GM23338 (cell line): ENCODE results near the gene RPL34. TPM values are rescaled to one million over a fixed set of nuclear protein-coding genes. Genes with fewer than 3 reads are reported as not detected.

Experiments
- ATAC-seq: fragments of 200-7000 bp; cut with Tn5 transposase; 3 replicates; pipeline ENCODE4 v1.9.1; 2020
- DNase-seq: peaks from one replicate; pipeline ENCODE4 v3.0.0-alpha.2; 2015; ENCODE audit warnings: low spot score
- H2AFZ ChIP-seq: fragments of 200-600 bp; sonication (generic); 2 replicates; pipeline ENCODE4 v1.8.0; 2016; ENCODE audit warnings: antibody characterized with exemption, mild to moderate bottlenecking, moderate library complexity
- H3F3A ChIP-seq: fragments of 200-600 bp; sonication (generic); replicated peaks from 2 replicates; pipeline ENCODE4 v1.8.0; 2017; ENCODE audit warnings: antibody characterized with exemption, mixed run types, low read depth
- H3K27ac ChIP-seq: fragments of 200-600 bp; sonication (generic); 2 replicates; pipeline ENCODE4 v1.6.1; 2016; ENCODE audit warnings: low read depth
- H3K27me3 ChIP-seq: fragments of 200-600 bp; sonication (generic); 2 replicates; pipeline ENCODE4 v1.8.0; 2016; ENCODE audit warnings: mild to moderate bottlenecking, mixed run types, moderate library complexity; ENCODE audit not compliant: insufficient read depth
- H3K36me3 ChIP-seq: fragments of 200-600 bp; sonication (generic); 2 replicates; pipeline ENCODE4 v1.8.0; 2016; ENCODE audit warnings: mild to moderate bottlenecking; ENCODE audit not compliant: insufficient read depth
- H3K4me1 ChIP-seq: fragments of 200-600 bp; sonication (generic); 2 replicates; pipeline ENCODE4 v1.8.0; 2016; ENCODE audit warnings: mild to moderate bottlenecking, moderate library complexity; ENCODE audit not compliant: insufficient read depth
- H3K4me2 ChIP-seq: fragments of 200-600 bp; sonication (generic); 2 replicates; pipeline ENCODE4 v1.7.1; 2017; ENCODE audit warnings: mixed run types
- H3K4me3 ChIP-seq: fragments of 200-600 bp; sonication (generic); 2 replicates; pipeline ENCODE4 v1.6.1; 2016; ENCODE audit warnings: mixed run types
- H3K79me2 ChIP-seq: fragments of 200-600 bp; sonication (generic); replicated peaks from 2 replicates; pipeline ENCODE4 v1.8.0; 2017; ENCODE audit warnings: mild to moderate bottlenecking; ENCODE audit not compliant: insufficient read depth
- H3K9me2 ChIP-seq: fragments of 200-600 bp; sonication (generic); 2 replicates; pipeline ENCODE4 v1.8.0; 2017; ENCODE audit not compliant: insufficient read depth
- H4K20me1 ChIP-seq: fragments of 200-600 bp; sonication (generic); replicated peaks from 2 replicates; pipeline ENCODE4 v1.8.0; 2017; ENCODE audit warnings: mild to moderate bottlenecking; ENCODE audit not compliant: insufficient read depth
- H3K27ac Mint-ChIP-seq: 2 replicates; pipeline ENCODE4 v1.8.0; 2020; ENCODE audit warnings: inconsistent platforms, mild to moderate bottlenecking, moderate library complexity, mixed read lengths
- H3K27me3 Mint-ChIP-seq: 3 replicates; pipeline ENCODE4 v1.8.0; 2022; ENCODE audit warnings: low read depth, mild to moderate bottlenecking, moderate library complexity, mixed read lengths, inconsistent platforms; ENCODE audit not compliant: insufficient read depth, poor library complexity
- H3K36me3 Mint-ChIP-seq: 3 replicates; pipeline ENCODE4 v1.8.0; 2021; ENCODE audit warnings: low read depth, mild to moderate bottlenecking, inconsistent platforms, moderate library complexity, mixed read lengths
- H3K4me1 Mint-ChIP-seq: 3 replicates; pipeline ENCODE4 v1.8.0; 2020; ENCODE audit warnings: mild to moderate bottlenecking, inconsistent platforms, mixed read lengths
- H3K4me3 Mint-ChIP-seq: 3 replicates; pipeline ENCODE4 v1.8.0; 2021; ENCODE audit warnings: moderate library complexity, mild to moderate bottlenecking, inconsistent platforms, mixed read lengths
- H3K9me3 Mint-ChIP-seq: 3 replicates; pipeline ENCODE4 v1.8.0; 2020; ENCODE audit warnings: moderate library complexity, mild to moderate bottlenecking, inconsistent platforms, mixed read lengths
- POLR2AphosphoS5 ChIP-seq: IDR thresholded peaks from 2 replicates; pipeline ENCODE4 v1.6.1; 2016; ENCODE audit warnings: antibody characterized with exemption, low read depth
- ZNF114 ChIP-seq: fragments of 250-450 bp; sonication (Bioruptor Pico); IDR thresholded peaks from 2 replicates; pipeline ENCODE4 v1.5.0; 2020; ENCODE audit warnings: mild to moderate bottlenecking, moderate library complexity
- polyA plus RNA-seq: library from polyadenylated mRNA; unstranded; fragments of >200 nt; fragmentation: Nextera tagmentation; extraction: Ambion mirVana; gene quantifications from 2 replicates; pipeline ENCODE4 v1.2.1, GENCODE V29; 2016
- total RNA-seq: library from RNA; depleted of rRNA; stranded (reverse); fragments of >200 nt; shearing (Covaris generic); gene quantifications from 2 replicates; pipeline ENCODE4 v1.2.3, GENCODE V29; 2014
- TF ChIP-seq, protein P1 (sequence below): fragments of 250-450 bp; sonication (Bioruptor Pico); IDR thresholded peaks from 2 replicates; pipeline ENCODE4 v1.5.0; 2020; ENCODE audit warnings: mild to moderate bottlenecking, moderate library complexity

The RPL34 gene
- total and polyA plus RNA-seq, 2 experiments from 2014 or later: 785 to 2,566 TPM

DNA sequence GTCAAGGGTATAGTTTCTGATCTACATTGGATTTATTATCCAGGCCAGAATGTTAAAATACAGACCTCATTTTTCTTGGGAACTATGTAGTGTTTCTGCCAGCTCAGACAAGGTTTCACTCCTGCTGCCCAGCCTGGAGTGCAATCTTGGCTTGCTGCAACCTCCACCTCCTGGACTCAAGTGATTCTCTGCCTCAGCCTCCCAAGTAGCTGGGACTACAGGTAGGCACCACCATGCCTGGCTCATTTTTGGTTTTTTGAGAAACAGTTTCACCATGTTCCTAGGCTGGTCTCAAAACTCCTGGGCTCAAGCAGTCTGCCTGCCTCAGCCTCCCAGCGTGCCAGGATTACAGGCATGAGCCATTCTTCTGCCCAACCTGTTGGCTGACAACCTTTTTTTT is 5.7 kb downstream of the RPL34 start:
- Histone ChIP-seq H3K4me3 (no peak overlapping the region), H3K79me2 (peaks cover 46% of the 10 kb centered on the region), H2AFZ (no peak overlapping the region), H3K4me2 (no peak overlapping the region), H3K4me1 (peaks cover 18% of the 10 kb centered on the region), H3K27ac (no peak overlapping the region), H4K20me1 (peaks cover 57% of the 10 kb centered on the region), H3F3A (peaks cover 13% of the 10 kb centered on the region), H3K36me3 (peaks cover 81% of the 10 kb centered on the region), H3K9me2 (no peaks in the 10 kb centered on the region), H3K27me3 (no peaks in the 10 kb centered on the region)
- Mint-ChIP-seq H3K4me1 (peaks cover 16% of the 10 kb centered on the region), H3K27ac (no peak overlapping the region; the same call in 1 of the 2 replicates), H3K4me3 (no peak overlapping the region), H3K36me3 (peaks cover 95% of the 10 kb centered on the region), H3K9me3 (no peaks in the 10 kb centered on the region; the same call in 2 of the 3 replicates), H3K27me3 (no peaks in the 10 kb centered on the region)
- no peak for ATAC-seq
- no peak for DNase-seq
- TF ChIP-seq POLR2AphosphoS5: no peak
- TF ChIP-seq, protein P1, sequence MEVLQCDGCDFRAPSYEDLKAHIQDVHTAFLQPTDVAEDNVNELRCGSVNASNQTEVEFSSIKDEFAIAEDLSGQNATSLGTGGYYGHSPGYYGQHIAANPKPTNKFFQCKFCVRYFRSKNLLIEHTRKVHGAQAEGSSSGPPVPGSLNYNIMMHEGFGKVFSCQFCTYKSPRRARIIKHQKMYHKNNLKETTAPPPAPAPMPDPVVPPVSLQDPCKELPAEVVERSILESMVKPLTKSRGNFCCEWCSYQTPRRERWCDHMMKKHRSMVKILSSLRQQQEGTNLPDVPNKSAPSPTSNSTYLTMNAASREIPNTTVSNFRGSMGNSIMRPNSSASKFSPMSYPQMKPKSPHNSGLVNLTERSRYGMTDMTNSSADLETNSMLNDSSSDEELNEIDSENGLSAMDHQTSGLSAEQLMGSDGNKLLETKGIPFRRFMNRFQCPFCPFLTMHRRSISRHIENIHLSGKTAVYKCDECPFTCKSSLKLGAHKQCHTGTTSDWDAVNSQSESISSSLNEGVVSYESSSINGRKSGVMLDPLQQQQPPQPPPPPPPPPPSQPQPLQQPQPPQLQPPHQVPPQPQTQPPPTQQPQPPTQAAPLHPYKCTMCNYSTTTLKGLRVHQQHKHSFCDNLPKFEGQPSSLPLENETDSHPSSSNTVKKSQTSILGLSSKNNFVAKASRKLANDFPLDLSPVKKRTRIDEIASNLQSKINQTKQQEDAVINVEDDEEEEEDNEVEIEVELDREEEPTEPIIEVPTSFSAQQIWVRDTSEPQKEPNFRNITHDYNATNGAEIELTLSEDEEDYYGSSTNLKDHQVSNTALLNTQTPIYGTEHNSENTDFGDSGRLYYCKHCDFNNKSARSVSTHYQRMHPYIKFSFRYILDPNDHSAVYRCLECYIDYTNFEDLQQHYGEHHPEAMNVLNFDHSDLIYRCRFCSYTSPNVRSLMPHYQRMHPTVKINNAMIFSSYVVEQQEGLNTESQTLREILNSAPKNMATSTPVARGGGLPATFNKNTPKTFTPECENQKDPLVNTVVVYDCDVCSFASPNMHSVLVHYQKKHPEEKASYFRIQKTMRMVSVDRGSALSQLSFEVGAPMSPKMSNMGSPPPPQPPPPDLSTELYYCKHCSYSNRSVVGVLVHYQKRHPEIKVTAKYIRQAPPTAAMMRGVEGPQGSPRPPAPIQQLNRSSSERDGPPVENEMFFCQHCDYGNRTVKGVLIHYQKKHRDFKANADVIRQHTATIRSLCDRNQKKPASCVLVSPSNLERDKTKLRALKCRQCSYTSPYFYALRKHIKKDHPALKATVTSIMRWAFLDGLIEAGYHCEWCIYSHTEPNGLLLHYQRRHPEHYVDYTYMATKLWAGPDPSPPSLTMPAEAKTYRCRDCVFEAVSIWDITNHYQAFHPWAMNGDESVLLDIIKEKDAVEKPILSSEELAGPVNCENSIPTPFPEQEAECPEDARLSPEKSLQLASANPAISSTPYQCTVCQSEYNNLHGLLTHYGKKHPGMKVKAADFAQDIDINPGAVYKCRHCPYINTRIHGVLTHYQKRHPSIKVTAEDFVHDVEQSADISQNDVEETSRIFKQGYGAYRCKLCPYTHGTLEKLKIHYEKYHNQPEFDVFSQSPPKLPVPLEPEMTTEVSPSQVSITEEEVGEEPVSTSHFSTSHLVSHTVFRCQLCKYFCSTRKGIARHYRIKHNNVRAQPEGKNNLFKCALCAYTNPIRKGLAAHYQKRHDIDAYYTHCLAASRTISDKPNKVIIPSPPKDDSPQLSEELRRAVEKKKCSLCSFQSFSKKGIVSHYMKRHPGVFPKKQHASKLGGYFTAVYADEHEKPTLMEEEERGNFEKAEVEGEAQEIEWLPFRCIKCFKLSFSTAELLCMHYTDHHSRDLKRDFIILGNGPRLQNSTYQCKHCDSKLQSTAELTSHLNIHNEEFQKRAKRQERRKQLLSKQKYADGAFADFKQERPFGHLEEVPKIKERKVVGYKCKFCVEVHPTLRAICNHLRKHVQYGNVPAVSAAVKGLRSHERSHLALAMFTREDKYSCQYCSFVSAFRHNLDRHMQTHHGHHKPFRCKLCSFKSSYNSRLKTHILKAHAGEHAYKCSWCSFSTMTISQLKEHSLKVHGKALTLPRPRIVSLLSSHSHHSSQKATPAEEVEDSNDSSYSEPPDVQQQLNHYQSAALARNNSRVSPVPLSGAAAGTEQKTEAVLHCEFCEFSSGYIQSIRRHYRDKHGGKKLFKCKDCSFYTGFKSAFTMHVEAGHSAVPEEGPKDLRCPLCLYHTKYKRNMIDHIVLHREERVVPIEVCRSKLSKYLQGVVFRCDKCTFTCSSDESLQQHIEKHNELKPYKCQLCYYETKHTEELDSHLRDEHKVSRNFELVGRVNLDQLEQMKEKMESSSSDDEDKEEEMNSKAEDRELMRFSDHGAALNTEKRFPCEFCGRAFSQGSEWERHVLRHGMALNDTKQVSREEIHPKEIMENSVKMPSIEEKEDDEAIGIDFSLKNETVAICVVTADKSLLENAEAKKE (CRISPR knock-in tag): no peak

DNA sequence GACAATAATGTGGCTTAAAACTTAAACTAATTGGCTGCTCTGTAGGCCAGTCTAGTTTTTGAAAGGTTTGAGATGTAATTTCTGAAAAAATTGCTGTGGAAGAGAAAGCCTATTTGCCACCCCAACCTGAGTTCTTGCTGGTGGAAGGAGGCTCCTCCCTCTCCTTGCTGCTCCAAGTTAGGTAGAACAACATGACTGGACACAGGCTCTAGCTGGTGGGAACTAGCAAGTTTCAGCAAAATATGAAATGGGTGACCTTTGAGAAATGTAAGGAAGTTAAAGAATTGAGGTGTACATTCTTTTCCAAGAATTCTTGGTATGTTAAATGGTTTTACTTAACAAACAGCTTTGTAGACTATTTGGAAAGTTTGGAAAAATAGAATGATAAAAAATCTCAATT is 8.0 kb downstream of the RPL34 start:
- Mint-ChIP-seq H3K27me3 (no peaks in the 10 kb centered on the region), H3K4me1 (peaks cover 7% of the 10 kb centered on the region; the same call in 2 of the 3 replicates), H3K4me3 (no peak overlapping the region), H3K36me3 (peaks cover 91% of the 10 kb centered on the region), H3K9me3 (no peaks in the 10 kb centered on the region), H3K27ac (no peak overlapping the region)
- Histone ChIP-seq H3K4me3 (no peak overlapping the region), H2AFZ (no peak overlapping the region), H3K27me3 (no peaks in the 10 kb centered on the region), H3K4me2 (no peak overlapping the region), H4K20me1 (peaks cover 38% of the 10 kb centered on the region; the same call in 1 of the 2 replicates), H3K79me2 (peaks cover 23% of the 10 kb centered on the region), H3F3A (peaks cover 13% of the 10 kb centered on the region), H3K9me2 (no peaks in the 10 kb centered on the region), H3K27ac (no peak overlapping the region), H3K36me3 (peaks cover 89% of the 10 kb centered on the region), H3K4me1 (no peaks in the 10 kb centered on the region; the same call in 1 of the 2 replicates)
- TF ChIP-seq ZNF114 (CRISPR knock-in tag): no peak
- ATAC-seq: peak; percentile 16; the same call in 2 of the 3 replicates
- no peak for DNase-seq
